CD4-positive, alpha-beta T cell treated with Interleukin-4 for 1 hour (primary cell): ENCODE results near the gene COL26A1.

Experiments
- DNase-seq, 2 donors: peaks; one replicate each; pipeline ENCODE4 v3.0.0-alpha.2; 2020 to 2022

The COL26A1 gene

DNA sequence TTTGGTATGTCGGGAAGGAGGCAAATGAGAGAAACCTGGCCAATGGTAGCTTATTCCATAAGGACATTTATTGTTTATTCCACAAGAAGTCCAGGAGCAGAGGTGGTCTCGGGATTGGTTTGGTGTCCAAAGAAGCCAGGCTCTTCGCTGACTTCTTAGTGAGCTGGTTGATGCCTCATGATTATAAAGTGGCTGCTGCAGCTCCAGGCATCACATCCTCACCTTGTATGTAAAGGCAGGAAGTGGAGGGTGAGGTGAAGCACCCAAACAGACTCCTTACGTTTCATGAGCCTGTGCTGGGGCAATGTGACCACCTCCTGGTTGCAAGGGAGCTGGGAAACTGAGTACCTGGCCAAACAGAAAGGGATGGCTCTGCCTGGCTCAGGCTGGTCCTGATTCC lies 174.0 kb downstream of the COL26A1 start:
- no peak for DNase-seq

DNA sequence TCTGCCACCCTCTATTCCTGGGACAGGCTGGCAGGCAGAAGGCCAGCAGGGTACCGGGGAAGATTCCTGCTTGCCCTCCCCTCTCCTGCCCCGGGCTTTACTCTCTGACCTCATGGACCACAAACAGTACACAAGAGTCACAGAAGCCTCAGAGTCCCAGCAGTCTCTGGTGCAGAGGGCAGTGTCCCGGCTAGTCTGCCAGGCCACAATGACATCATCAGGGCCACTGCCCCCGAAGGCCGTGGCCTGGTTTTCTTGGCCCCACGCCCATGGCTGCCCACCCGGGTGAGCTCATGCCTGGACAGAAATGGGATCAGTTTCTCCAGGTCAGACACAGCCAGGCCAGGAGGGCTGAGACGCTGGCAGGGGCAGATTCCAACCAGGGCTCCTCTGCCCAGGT lies 174.5 kb downstream of the COL26A1 start:
- no peak for DNase-seq

DNA sequence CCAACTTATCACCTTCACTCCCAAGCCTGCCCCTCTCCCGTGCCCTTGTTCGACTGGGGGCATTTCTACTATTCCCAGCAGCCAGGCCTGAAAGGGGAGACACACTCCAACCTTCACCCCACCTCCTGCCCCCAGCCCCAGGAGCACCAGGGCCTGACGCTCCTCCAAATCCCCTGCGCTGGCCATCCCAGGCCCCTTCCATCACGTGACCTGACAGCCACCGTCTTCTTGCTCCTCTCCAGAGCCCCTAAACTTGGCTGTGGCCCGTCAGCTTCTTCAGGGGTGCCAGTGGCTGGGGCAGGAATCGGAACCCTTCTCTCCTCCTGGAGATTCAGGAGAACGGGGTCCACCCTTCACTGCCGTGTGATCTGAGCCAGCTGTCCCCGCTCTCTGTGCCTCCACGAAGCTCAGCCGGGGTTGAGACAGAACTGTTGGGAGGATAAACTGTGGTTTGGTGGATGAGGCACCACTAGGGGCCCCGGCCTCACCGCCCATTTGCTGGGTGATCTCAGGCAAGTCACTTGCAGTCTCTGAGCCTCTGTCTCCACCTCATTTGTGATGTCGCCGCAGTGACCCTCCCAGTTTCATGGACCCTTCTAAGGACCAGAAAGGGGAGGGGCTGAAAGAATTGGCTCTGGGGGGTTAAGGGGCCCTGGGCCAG lies 175.4 kb downstream of the COL26A1 start:
- DNase-seq = no peak

DNA sequence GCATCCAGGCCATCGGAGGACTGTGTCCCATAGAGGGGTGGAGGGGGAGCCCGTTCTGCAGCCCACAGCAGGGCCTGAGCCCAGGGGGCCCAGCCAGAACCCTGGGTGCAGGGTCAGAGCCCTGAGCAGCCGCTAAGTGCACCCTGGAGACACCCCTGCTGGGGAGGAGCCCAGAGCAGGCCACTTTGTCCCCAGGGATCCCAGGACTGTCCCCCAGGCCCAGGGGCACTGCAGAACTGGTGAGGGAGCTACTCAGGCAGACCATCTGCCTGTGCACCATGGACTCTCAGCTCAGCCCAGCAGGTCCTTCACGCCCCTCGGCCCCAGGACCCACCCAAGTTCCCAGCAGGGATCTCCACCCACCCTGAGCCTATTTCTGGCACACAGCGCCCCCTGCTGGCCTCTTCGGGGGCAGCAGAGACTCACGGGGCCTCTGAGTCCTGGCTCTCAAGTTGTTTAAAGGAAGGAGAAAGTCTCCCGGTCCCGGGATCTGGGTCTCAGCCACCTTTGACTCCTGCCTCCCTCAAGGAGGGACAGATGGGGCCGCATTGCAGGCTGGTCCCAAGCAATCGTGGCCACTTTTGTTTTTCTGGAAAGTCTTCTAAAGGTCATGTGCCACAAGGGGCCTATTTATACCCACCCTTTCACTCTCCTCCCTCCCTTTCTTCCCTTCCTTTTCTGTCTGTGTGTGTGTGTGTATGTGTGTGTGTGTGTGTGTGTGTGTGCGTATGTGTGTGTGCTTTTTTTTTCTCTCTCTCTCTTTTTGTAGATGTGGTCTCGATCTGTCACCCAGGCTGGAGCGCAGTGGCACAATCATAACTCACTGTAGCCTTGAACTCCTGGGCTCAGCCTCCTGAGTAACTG lies 176.2 kb downstream of the COL26A1 start:
- DNase-seq = peak; percentile 15 to 40

DNA sequence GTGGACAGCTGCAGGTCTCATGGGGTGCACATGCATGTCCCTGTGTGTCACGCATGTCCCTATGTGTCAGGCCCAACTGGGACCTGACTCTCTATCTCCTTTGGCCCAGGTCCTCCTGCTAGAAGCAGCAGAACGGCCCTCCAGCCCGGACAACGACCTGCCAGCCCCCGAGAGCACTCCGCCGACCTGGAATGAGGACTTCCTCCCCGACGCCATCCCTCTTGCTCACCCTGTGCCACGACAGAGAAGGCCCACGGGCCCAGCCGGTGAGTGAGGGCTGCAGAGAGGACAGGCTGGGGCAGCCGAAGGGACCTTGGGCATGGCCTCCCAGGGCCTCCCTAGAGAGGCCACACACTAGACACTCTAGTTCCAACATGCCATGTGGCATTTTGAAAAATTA lies 177.1 kb downstream of the COL26A1 start:
- DNase-seq = no peak

DNA sequence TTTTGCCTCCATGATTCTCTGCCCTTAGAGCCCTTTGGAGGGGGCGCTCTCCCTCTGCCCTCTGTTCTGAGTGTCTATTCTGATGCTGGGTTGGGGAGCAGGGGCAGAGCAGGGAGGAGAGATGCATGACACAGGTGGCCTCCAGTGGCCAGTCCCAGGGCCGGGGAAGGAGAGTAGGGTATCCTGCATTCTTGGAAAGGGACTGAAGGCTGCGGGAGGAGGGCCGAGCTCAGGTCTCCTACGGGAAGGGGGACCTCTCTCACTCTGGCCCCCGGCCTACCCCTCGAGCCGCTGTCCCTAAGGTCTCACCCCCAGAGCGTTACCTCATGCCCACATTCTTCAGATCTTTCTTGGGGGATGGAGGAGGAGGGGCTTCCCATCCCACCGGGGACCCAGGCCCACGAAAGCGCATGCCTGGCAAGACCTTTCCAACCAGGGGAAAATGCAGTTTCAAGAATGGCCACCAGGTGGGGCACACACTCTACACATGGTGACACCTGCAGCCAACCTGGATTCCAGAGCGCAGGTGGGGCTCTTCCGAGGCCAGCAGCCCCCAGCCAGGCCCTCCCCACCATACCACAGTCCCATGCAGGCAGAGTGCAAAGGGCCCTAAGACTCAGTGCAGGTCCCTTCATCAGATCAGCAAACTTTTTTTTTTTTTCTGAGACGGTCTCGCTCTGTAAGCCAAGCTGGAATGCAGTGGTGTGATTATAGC lies 180.0 kb downstream of the COL26A1 start:
- peak; percentile 56 to 67 for DNase-seq

DNA sequence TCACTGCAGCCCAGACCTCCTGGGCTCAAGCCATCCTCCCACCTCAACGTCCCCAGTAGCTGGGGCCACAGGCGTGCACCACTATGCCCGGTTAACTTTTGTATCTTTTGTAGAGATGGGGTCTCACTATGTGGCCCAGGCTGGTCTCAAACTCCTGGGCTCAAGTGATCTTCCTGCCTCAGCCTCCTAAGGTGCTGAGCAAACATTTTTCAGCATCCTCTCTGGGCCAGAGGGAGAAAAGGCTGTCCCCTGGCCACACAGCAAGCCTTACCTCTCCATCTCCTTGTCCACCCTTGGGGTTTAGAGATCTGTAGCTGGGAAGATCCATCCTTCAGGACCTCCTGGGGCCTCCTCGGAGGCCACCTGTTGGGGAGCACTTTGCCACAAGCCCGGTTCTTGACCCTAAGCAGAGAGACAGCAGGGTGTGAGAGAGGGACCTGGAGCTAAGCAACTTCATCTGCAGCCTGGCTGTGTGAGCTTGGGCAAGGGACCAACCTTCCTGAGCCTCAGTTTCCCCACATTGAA lies 180.6 kb downstream of the COL26A1 start:
- DNase-seq = no peak

DNA sequence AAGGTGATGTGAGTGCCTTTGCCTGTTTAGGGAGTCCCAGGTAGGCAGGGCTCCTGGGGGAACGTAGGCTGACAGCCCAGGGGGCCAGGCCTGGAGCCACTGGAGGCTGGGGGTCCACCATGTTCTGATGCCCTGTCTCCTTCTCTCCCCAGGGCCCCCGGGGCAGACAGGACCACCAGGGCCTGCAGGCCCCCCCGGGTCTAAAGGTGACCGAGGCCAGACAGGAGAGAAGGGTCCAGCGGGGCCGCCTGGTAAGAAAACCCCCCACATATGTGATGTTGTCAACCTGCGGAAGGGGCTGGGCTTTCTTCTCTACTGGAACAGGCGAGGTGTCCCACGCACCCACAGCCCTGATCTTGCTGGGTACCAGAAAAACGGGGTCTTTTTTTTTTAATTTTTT lies 181.2 kb downstream of the COL26A1 start:
- DNase-seq = no peak

DNA sequence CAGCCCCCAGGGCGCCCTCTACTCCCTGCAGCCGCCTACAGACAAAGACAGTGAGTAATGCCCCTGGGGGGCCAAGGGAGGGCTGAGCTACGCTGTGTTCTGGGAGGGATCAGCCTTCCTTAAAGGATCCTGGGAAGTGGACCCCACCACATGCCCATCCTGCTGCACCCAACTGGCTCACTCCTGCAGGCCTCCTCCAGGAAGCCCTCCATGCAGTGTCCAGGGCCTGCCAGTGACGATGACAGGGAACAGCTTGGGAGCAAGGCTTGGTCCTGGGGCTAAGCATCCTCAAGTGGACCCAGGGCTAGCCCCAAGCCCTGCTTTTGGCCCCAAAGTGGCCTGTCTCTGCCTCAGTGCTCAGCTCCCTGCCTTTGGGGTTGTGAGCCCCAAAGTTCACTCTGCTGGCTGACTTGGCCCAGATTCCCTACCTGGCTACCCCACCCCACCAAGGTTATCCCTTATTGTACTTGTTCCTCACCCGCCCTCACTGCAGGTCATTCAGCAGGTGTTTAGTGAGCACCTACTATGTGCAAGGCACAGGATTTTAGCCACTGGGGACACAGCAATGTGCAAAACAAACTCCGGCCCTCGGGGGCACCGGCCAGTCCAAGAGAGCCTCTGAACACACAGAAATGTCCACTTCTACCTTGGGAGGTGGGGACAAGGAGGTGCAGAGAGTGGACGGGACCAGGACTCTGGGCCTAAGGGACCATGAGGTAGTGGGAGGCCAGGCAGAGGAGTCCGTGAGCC lies 182.9 kb downstream of the COL26A1 start:
- DNase-seq = no peak

DNA sequence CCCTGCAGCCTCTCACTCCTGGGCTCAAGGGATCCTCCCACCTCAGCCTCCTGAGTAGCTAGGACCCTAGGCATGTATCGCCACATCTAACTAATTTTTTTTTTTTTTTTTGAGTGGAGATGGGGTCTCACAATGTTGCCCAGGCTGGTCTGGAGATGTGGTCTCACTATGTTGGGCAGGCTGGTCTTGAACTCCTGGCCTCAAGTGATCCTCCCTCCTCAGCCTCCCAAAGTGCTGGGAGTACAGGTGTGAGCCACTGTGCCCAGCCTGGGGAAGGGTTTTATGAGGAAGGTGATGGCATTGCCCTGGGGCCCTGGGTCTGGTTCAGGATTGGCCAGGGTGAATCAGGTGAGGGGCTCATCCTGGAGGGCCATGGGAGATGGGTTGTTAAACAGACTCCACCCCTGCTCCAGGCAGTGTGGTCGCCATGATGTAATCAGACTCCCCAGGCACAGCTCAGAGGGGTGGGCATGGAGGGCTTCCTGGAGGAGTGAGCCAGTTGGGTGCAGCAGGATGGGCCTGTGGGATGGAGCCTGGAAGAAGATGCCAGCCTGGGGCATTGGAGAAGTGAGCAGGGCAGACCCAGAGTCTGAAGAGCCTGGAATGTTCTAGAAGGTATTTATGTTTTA lies 183.7 kb downstream of the COL26A1 start:
- no peak for DNase-seq

DNA sequence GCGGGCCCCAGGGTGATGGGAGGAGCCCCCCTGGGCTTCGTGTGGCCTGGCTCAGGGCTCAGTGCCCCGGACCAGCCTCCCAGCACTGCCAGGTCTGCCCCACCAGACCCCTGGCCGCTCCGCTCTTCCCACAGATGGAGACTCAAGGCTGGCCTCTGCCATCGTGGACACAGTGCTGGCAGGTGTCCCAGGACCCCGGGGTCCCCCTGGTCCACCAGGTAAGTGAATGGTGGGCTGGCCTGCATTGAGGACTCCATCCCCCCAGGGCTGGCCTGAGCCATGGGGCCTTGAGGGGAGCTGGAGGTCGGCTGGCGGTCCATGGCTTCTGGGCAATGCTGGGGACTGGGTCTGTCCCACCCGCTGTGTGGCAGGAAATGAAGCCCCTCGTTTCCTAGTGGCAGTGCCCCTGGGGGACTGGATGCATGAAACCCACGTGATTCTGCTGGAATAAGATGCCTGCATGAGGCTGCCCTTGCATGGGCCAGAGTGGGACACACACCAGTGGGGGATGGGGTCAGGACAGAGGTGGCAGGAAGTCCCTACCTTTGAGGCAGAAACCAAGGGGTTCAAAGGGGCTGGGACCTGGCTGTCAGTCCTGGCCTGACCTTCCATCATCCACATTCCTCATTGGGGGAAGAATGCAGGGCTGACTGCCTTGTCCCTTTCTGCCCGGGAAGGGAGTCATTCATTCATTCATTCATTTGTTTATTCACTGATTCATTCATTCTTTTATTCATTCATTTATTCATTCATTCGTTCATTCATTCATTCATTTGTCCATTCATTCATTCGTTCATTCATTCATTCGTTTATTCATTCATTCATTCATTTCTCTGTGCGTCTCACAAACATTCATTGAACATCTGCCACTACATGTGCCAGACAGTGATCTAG lies 184.6 kb downstream of the COL26A1 start:
- DNase-seq = no peak

DNA sequence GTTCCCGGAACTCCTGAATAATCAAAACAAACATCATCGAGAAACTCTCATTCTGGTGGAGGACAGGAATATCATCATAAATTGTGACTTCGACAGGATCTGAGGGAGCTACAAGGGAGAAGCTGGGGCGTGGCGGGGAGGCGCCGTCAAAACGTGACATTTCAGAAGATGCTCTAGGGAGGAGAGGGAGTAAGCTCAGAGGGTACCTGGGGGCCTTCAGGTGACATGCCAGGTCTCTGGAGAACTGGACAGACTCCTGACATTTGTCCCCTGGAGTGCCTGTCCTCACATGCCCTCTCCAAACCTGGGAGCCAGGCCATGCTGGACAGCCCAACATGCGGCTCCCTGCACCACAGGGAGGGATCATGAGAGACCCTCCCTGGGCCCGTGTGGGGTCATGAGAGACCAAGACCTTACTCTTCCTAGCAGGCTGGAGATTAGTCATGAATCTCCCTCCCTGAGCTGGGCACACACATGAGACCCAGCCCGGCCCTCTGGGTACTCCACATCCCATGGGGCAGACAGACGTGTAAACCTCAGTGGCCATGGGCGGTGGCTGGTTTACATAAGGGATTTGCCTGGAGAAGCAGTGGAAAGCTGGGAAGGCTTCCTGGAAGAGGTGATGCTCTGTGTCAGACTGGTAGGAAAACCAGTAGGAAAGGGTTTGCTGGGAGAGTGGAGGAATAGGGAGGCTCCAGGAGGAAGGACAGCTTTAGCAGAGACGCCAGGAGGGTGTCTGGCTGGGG lies 185.4 kb downstream of the COL26A1 start:
- DNase-seq = no peak

DNA sequence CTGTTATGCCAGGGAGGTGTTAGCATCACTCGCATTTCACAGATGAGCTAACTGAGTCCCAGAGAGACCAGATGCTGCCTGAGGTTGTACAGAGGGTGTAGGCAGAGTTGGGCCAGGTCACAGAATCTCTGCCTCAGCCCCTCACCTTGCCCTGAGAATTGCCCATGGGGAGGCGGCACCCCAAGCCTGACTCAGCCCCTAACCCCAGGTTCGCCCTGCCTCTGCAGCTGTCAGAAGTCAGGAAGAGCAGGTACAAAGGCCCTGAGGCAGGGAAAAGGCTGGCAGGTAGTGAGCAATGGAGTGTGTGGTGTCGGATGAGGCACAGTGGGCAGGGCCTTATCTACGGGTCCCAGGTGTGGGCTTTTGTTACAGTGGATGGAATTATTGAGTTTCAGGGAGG lies 187.1 kb downstream of the COL26A1 start:
- DNase-seq = no peak

DNA sequence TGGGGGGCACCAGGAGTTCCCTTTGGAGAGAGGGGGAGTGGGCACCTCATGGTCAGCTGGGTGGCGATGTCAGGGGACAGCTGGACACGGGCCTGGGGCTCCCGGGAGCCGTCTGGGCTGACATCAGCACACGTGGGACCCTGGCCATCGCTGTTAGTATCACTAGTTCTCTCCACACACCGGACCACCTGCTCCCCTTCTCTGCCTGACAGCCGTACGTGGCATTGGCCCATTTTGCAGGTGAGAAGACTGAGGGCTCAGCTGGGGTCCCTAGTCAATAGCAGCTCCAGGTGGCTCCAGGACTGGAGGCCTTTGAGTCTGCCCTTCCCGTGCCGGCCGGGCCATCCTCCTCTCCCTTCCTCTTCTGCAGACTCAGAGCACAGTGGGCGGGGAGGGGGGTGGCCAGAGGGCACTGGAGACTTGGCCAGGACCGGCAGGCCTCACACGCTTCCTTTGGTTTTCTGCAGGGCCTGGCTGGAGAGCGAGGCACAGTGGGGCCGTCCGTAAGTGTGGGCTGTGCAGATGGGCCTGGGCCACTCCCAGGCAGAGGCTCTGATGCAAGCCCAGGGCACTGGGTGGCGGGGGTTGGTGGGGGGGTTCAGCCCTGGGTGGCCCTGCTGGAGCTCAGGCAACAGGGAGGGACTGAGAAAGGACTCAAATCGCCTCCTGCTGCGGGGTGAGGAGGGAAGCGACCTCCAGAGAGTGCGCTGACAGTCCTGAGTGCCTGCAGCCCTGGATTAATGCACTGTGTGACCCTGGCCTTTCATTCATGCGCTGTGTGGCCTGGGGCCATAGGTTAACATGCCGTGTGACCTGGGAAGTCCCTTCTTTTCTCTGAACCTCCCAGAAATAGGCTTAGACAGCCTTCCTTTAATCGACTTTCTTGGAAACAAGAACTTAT lies 188.2 kb downstream of the COL26A1 start:
- DNase-seq = no peak

DNA sequence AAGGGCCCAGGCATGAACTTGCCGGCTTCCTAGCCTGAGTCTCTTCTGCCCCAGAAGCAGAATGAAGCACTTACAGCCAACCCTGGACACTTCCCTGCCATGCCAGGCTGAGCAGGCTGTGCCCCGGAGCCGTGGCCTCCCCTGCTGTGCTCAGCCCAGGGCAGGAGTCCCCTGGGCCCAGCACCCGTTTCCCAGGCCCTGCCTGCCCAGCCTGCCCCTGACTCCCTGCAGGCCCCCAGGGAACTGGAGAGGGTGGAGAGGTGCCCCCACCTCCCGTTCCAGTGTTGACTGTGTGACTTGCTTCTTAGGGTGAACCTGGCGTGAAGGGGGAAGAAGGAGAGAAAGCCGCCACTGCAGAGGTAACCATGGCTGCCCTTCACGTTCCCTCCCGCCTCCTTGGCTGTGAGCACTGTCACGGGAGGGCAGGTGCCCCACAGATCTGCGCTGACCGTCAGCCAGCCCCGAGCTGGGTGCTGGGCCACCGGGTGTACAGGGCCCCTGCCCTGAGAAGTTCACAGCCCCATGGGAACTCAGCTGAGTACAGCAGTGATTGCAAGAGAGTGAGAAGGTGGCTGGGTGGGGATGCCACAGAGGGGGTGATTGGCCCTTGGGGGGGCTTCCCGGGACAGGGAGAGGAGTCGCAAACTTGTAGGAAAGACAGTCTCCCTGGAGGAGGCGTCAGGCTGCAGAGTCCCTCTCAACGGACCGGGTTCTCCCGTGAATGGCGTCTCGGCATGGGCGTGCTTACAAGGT lies 190.5 kb downstream of the COL26A1 start:
- no peak for DNase-seq

DNA sequence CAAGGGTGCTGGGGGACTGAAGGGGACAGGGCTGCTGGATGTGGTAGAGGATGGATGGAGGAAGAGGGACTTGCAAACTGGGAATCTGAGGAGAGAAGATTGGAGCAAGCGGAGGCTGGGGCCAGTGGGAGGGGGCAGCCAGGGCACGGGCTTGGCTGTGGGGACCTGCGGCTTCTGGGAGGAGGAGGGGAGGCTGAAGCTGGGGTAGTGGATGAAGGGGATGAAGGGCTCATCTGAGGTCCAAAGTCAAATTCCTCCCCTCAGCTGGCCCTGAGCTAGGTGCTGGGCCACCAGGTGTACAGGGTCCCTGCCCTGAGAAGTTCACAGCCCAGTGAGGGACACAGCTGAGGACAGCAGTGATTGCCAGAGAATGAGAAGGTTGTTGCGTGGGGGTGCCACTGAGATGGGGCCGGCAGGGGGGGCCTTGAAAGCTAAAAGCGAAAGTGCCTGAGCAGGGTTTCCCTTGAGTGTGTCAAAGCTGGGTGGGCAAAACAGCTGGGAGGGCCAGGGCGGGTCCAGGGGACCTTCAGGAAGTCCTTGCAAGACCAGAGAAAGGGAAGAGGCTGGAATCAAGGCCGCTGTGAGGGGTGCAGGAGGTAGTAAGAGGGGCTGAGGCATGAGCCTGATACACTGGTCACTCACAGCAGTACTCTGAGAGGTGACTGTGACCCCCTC lies 191.2 kb downstream of the COL26A1 start:
- DNase-seq = peak in 1 of 2 donors; percentile 9

DNA sequence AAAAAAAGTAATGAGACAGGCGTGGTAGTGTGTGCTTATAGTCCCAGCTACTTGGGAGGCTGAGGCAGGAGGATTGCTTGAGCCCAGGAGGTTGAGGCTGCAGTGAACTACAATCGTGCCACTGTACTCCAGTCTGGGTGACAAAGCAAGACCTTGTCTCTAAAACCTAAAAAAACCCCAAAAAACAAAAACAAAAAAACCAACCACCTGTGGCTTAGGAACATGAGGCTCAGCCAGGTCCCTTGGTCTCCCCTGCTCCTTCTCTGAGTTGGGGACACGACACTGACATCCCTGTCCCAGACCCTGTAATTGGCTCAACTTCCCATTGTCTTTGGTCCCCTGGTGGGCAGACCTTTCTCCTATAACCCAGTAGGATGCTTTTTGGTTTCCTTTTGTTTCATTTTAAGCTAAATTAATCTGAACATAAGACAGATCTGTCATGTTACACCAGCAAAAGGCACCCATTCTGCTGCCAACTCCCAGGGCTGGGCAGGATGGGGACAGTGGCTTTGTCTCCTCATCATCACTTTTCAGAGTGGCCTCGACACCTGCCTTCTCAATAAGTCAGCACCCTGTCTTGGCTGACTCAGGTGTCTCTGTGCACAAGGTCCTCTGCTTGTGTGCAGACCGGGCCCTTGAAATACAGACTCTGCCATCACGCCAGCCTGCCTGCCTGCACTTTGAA lies 192.1 kb downstream of the COL26A1 start:
- DNase-seq = no peak
